ENCODE results near the gene FAM117B.

Gene FAM117B

DNA sequence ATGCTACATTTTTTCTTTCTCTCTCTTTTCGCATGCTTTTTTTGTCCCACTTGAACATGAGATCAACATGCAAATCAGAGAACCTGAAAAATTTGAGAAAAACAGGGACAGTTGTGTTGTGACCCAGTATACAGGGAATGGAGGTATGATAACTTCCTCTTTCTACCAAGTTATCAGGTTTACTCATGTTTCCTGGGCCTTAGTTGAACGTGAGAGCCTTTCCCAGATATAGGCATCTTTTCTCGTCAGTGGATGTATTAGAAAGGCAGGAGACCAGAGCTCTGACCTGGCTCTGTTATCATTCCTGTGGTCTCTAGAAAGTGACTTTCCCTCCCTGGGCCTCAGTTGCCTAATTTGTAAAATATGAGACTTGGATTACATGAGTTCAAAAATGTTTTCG, 30.1 kb upstream of the FAM117B start:
- DNase-seq (ENCODE audit: low spot score), result no peak
- no peak for TF ChIP-seq CTCF (IDR thresholded peaks at IDR 0.05; ENCODE audit: extremely low read depth, missing control alignments)

GRCh38 chr2:202605174-202605573, 29.6 kb upstream of the FAM117B start:
- no peak for TF ChIP-seq CTCF (IDR thresholded peaks at IDR 0.05; ENCODE audit: extremely low read depth, missing control alignments)
- DNase-seq (ENCODE audit: low spot score), result no peak

DNA sequence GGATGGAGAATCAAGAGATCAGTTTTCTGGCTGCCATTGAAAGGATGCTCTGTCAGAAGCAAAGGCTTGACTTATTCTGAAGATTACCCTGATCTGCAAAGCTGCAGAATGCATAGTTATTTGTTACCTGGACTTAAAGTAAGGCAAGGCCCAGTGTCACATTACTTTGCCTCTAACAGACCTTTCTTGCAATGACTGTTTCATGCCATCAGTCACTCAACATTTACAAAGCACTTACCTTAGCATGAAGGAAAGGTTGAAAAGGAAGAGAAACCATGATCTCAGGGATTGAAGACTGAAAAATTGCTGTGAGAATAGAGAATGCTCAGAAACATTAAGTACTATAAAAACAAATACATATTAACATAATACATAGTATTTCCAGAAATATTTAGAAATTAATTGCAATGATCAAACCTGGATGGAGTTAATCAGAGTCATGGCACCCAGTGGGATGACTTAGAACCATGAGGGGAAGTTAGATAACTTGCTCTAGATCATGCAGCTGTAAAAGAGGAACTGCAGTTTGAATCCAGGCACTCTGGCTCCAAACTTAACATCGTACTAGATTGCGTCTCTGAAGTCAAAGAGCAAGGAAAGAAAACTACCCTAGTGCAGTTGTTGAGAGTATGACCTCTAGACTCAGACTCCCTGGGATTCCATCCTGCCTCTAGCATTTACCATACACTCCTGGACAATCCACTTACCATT, 26.5 kb upstream of the FAM117B start:
- TF ChIP-seq CTCF (IDR thresholded peaks at IDR 0.05; ENCODE audit: extremely low read depth, missing control alignments), result no peak

GRCh38 chr2:202609381-202610145, 25.2 kb upstream of the FAM117B start:
- no peak for TF ChIP-seq CTCF (IDR thresholded peaks at IDR 0.05; ENCODE audit: extremely low read depth, missing control alignments)
- DNase-seq (ENCODE audit: low spot score), result peak; percentile 59

More for the DNA sequence above, 26.5 kb upstream of the FAM117B start:
- DNase-seq (ENCODE audit: low spot score), result peak; percentile 18

DNA sequence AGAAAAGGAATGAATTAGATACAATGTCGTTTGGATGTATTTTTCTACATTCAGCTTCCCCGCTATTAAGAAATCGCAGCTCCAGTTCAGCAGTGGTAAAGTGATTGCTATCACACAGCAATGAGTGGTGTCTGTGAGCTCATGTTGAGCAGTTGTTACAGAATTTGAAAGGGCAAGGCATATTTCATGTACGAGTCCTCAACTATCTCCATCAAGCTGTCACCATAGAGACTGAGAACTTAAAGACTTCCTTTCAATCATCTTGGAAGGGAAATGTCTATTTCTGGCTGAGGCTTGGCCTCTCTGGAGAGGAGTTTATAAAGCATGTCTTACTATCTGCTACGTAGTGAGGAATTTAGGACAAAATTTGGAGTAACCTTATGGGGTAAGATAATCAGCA, 24.4 kb upstream of the FAM117B start:
- TF ChIP-seq CTCF (IDR thresholded peaks at IDR 0.05; ENCODE audit: extremely low read depth, missing control alignments), result no peak
- DNase-seq (ENCODE audit: low spot score), result no peak

- no peak for DNase-seq (ENCODE audit: low spot score)
- TF ChIP-seq CTCF (IDR thresholded peaks at IDR 0.05; ENCODE audit: extremely low read depth, missing control alignments), result no peak
Measured at GRCh38 chr2:202612145-202612544, 22.6 kb upstream of the FAM117B start.

DNA sequence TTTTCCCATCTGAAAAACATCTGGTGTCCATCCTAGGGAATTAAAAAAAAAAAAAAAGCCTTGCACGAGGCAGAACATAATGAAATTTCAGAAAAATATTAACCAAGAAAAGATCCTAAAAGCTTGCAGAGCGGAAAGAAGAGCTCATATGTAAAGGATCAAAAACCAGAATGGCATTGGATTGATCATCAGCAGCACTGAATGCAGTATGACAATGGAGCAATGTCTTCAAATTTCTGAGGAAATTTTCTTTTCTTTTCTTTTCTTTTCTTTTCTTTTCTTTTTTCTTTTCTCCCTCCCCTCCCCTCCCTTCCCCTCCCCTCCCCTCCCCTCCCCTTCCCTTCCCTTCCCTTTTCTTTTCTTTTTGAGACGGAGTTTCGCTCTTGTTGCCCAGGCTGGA, 21.3 kb upstream of the FAM117B start:
- no peak for DNase-seq (ENCODE audit: low spot score)
- TF ChIP-seq CTCF (IDR thresholded peaks at IDR 0.05; ENCODE audit: extremely low read depth, missing control alignments), result no peak

All from GM20000 (cell line).